DND-41 (cell line): Measurements from ENCODE around the gene ARRB1.

Experiments used
- ATAC-seq: fragments of 200-7000 bp; cut with Tn5 transposase; 3 replicates; pipeline ENCODE4 v1.9.1; 2021; ENCODE audit warnings: low read depth; ENCODE audit not compliant: insufficient read depth
- DNase-seq: peaks from one replicate; pipeline ENCODE4 v3.0.0-alpha.2; 2020
- H2AFZ ChIP-seq: 2 replicates; pipeline ENCODE4 v1.6.0; 2012; ENCODE audit warnings: low read depth, low read length
- H3K27ac ChIP-seq: 2 replicates; pipeline ENCODE4 v1.5.1; 2012; ENCODE audit warnings: low read length, inconsistent platforms
- H3K27me3 ChIP-seq: fragments of 200-600 bp; sonication (generic); 2 replicates; pipeline ENCODE4 v1.6.0; 2012; ENCODE audit warnings: low read length, mild to moderate bottlenecking, inconsistent platforms; ENCODE audit not compliant: insufficient read depth, poor library complexity
- H3K36me3 ChIP-seq: 2 replicates; pipeline ENCODE4 v1.5.1; 2012; ENCODE audit warnings: low read length, inconsistent platforms; ENCODE audit not compliant: insufficient read depth
- H3K4me1 ChIP-seq: 2 replicates; pipeline ENCODE4 v1.5.1; 2012; ENCODE audit warnings: mild to moderate bottlenecking, low read length; ENCODE audit not compliant: insufficient read depth
- H3K4me2 ChIP-seq: 2 replicates; pipeline ENCODE4 v1.6.0; 2012; ENCODE audit warnings: mild to moderate bottlenecking, moderate library complexity, low read length, inconsistent platforms; ENCODE audit not compliant: insufficient read depth
- H3K4me3 ChIP-seq, 2 experiments: fragments of 200-600 bp in 1 of 2; shearing (Covaris generic) in 1 of 2; 2 replicates each; pipeline ENCODE4 v1.5.1; 2012 to 2016; ENCODE audit warnings: inconsistent platforms in 2 of 2, low read length in 2 of 2, mild to moderate bottlenecking in 2 of 2, low read depth in 1 of 2, moderate library complexity in 1 of 2
- H3K79me2 ChIP-seq: 2 replicates; pipeline ENCODE4 v1.6.0; 2012; ENCODE audit warnings: low read length, inconsistent platforms; ENCODE audit not compliant: insufficient read depth
- H3K9ac ChIP-seq: 2 replicates; pipeline ENCODE4 v1.6.0; 2012; ENCODE audit warnings: low read depth, mild to moderate bottlenecking, inconsistent platforms, low read length, moderate library complexity
- H3K9me3 ChIP-seq: 2 replicates; pipeline ENCODE4 v1.5.1; 2012; ENCODE audit warnings: low read length, moderate library complexity, mild to moderate bottlenecking, inconsistent platforms; ENCODE audit not compliant: insufficient read depth, severe bottlenecking
- H4K20me1 ChIP-seq: 2 replicates; pipeline ENCODE4 v1.6.0; 2012; ENCODE audit warnings: low read length; ENCODE audit not compliant: insufficient read depth
- EZH2 ChIP-seq: IDR thresholded peaks from 3 replicates; pipeline ENCODE4 v1.6.1; 2012; ENCODE audit warnings: borderline replicate concordance, low read depth, mild to moderate bottlenecking, moderate library complexity, low read length, inconsistent platforms; ENCODE audit not compliant: severe bottlenecking
- TF ChIP-seq, protein P1 (sequence below): IDR thresholded peaks from 2 replicates; pipeline ENCODE4 v1.5.1; 2012; ENCODE audit warnings: borderline replicate concordance, low read length, moderate library complexity, mild to moderate bottlenecking; ENCODE audit not compliant: poor library complexity, severe bottlenecking; ENCODE audit errors: extremely low read depth

The ARRB1 gene

DNA sequence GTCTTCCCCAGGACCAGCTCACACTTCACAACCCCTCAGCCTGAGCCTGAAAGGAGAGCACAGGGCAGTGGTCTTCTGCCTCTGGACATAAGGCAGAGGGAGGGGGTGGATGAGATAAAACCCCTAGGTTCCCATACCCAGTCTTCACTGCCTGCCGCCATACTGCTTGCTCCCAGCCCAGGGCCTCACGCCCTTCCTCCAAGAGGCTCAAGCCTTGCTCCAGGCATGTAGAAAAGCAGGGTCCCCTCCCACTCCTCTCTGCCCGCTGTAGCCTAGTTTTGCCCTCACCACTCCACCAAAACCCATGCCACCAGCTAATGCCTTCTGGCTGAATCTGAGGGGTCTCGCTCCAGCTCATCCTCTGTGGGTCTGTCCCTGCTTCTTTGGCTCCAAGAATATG, 5.2 kb downstream of the ARRB1 start:
- no peaks in the 10 kb centered on the region for H3K27me3 ChIP-seq
- peaks cover 76% of the 10 kb centered on the region for H3K79me2 ChIP-seq
- TF ChIP-seq EZH2: no peak
- TF ChIP-seq, protein P1, sequence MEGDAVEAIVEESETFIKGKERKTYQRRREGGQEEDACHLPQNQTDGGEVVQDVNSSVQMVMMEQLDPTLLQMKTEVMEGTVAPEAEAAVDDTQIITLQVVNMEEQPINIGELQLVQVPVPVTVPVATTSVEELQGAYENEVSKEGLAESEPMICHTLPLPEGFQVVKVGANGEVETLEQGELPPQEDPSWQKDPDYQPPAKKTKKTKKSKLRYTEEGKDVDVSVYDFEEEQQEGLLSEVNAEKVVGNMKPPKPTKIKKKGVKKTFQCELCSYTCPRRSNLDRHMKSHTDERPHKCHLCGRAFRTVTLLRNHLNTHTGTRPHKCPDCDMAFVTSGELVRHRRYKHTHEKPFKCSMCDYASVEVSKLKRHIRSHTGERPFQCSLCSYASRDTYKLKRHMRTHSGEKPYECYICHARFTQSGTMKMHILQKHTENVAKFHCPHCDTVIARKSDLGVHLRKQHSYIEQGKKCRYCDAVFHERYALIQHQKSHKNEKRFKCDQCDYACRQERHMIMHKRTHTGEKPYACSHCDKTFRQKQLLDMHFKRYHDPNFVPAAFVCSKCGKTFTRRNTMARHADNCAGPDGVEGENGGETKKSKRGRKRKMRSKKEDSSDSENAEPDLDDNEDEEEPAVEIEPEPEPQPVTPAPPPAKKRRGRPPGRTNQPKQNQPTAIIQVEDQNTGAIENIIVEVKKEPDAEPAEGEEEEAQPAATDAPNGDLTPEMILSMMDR: no peak
- peak overlapping the region; percentile 64; the same call in 1 of the 2 replicates for H3K27ac ChIP-seq
- ATAC-seq: no peak
- no peaks in the 10 kb centered on the region for H3K9me3 ChIP-seq
- H4K20me1 ChIP-seq: 0 out of 2 replicates have a peak, but pooled peaks cover 2% of the 10 kb centered on the region
- peaks cover 79% of the 10 kb centered on the region for H3K4me1 ChIP-seq
- H3K4me3 ChIP-seq: no peak overlapping the region
- no peak overlapping the region; the same call in 1 of the 2 replicates for H3K9ac ChIP-seq
- H3K4me2 ChIP-seq: no peak overlapping the region
- H2AFZ ChIP-seq: no peak overlapping the region
- no peaks in the 10 kb centered on the region; the same call in 1 of the 2 replicates for H3K36me3 ChIP-seq
- DNase-seq: no peak

DNA sequence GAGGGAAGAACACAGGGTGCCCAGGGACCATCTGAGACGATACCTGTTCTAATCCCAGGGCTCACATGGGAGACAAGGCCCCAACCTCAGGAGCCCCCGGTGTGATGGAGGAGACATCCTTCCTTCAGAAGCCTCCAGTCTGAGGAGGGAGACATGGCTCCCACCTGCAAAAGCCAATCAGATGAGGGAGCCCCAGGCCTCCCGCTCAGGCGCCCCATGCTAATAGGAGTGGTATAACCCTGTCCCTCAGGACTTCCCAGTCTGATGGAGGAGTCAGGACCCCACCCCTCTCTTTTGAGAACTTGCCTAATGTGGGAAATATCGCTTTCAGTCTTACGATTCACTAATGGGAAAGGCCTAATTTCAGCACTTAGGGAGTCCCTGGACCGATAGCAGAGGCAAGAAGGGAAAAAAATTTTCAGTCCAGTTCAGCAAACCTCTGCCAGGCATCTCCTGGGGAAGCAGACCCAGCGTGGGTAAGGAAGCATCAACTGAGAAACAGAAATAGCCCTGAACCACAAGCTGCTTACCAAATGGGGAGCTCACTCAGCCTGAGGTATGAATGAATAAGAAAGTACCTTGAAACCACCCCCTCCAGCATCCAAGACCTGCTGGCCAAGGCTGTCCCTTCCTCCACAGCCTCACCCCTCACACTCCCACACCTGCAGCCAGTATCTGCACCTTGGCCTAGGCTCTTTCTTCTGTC, 5.9 kb downstream of the ARRB1 start:
- TF ChIP-seq EZH2: no peak
- TF ChIP-seq, protein P1: no peak
- peaks cover 79% of the 10 kb centered on the region for H3K4me1 ChIP-seq
- peaks cover 69% of the 10 kb centered on the region for H3K79me2 ChIP-seq
- H3K36me3 ChIP-seq: no peaks in the 10 kb centered on the region
- no peak overlapping the region for H2AFZ ChIP-seq
- no peaks in the 10 kb centered on the region for H3K9me3 ChIP-seq
- H3K4me3 ChIP-seq: no peak overlapping the region
- H3K27me3 ChIP-seq: no peaks in the 10 kb centered on the region
- H3K27ac ChIP-seq: peak overlapping the region; percentile 64
- H4K20me1 ChIP-seq: 0 out of 2 replicates have a peak, but pooled peaks cover 2% of the 10 kb centered on the region
- no peak overlapping the region for H3K4me2 ChIP-seq
- H3K9ac ChIP-seq: no peak overlapping the region
- ATAC-seq (no peak), DNase-seq (no peak)

DNA sequence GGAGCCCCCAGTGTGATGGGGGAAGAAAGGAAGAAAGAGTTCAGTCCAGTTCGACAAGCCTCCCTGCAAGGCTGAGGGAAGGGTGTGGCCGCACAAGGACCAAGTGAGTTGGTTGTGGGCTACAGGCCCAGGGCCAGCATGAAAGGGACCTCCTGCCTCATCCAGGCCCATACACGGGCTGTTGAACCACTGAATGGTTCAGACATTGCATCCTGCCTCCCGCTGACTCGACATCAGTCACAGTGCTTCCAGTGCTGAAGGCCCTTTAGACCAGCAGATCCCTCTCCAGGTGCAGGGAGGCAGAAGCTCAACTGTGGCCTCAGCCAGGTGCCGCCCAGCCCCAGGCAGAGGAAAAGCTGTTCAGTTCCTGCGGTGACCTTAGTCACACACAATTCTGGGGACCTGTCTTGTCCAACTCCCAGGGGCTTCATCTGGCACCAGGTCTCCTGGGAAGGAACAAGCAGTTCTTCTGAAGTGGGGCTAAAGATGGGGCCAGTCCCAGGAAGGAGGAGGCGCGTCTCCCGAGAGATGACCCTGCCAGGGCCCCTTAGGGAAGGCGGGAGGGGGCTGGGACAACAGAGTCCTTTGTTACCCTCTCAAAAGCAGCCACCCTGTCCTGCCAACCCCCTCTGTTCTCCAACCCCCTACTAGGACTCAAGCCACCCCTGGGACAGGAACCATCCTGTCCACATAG, 6.6 kb downstream of the ARRB1 start:
- H3K4me3 ChIP-seq: no peak overlapping the region
- peak overlapping the region; percentile 64 for H3K27ac ChIP-seq
- no peak for TF ChIP-seq EZH2
- TF ChIP-seq, protein P1: no peak
- H3K4me2 ChIP-seq: no peak overlapping the region
- ATAC-seq (peak; percentile 7; the same call in 2 of the 3 replicates), DNase-seq (peak; percentile 58)
- H2AFZ ChIP-seq: no peak overlapping the region
- peaks cover 79% of the 10 kb centered on the region for H3K4me1 ChIP-seq
- H3K36me3 ChIP-seq: no peaks in the 10 kb centered on the region
- H4K20me1 ChIP-seq: 0 out of 2 replicates have a peak, but pooled peaks cover 2% of the 10 kb centered on the region
- H3K9me3 ChIP-seq: no peaks in the 10 kb centered on the region
- H3K9ac ChIP-seq: no peak overlapping the region
- H3K79me2 ChIP-seq: peaks cover 66% of the 10 kb centered on the region
- H3K27me3 ChIP-seq: no peaks in the 10 kb centered on the region
